Stomach (tissue), 9 donors: ENCODE results near the gene JAKMIP1. TPM values are rescaled to one million over a fixed set of nuclear protein-coding genes. Genes with fewer than 3 reads are reported as not detected.

Experiments
- DNase-seq, 2 donors: peaks; one replicate each; pipeline versions ENCODE4 v3.0.0 to v3.0.0-alpha.2; 2013 to 2019
- H3K27ac ChIP-seq, 5 donors: fragments of 200-600 bp in 4 of 5; sonication (generic) in 4 of 5; one replicate each; pipeline ENCODE4 v1.5.1; 2013 to 2019; ENCODE audit warnings: mild to moderate bottlenecking in 1 of 5, moderate library complexity in 1 of 5
- H3K27me3 ChIP-seq, 3 donors: fragments of 200-600 bp; sonication (generic); one replicate each; pipeline ENCODE4 v1.5.1; 2017 to 2019; ENCODE audit warnings: mixed run types in 1 of 3
- H3K36me3 ChIP-seq, 4 donors: fragments of 200-600 bp; sonication (generic); 1 replicate in 3 of 4; 2 replicates in 1 of 4; pipeline ENCODE4 v1.5.1; 2016 to 2019
- H3K4me1 ChIP-seq, 4 donors: fragments of 200-600 bp; sonication (generic); one replicate each; pipeline ENCODE4 v1.5.1; 2016 to 2019
- H3K4me3 ChIP-seq, 4 donors: fragments of 200-600 bp; sonication (generic) in 3 of 4; one replicate each; pipeline ENCODE4 v1.5.1; 2016 to 2019; ENCODE audit warnings: mild to moderate bottlenecking in 1 of 4
- H3K9me3 ChIP-seq, 4 donors: fragments of 200-600 bp; sonication (generic); one replicate each; pipeline ENCODE4 v1.5.1; 2016 to 2019
- EP300 ChIP-seq: sonication (generic); formaldehyde crosslinking; IDR thresholded peaks from one replicate; pipeline ENCODE4 v1.6.1; 2017; ENCODE audit warnings: antibody characterized with exemption
- POLR2A ChIP-seq, 4 donors: fragments of 450-650 bp; IDR thresholded peaks; one replicate each; pipeline ENCODE4 v1.6.1; 2016; ENCODE audit warnings: antibody characterized with exemption in 4 of 4, control low read depth in 2 of 4, mild to moderate bottlenecking in 1 of 4, moderate library complexity in 1 of 4
- POLR2AphosphoS5 ChIP-seq, 3 donors: sonication (generic); formaldehyde crosslinking; IDR thresholded peaks; one replicate each; pipeline ENCODE4 v1.6.1; 2016; ENCODE audit warnings: antibody characterized with exemption in 3 of 3
- WGBS, 5 donors: extraction: QIAGEN DNeasy Blood & Tissue Kit in 3 of 5; methylation state at CpG; one replicate each; pipeline versions ENCODE4 v1.1.5 to v1.1.7; 2013 to 2018; 5-methylcytosine and 5-hydroxymethylcytosine counted together
- intact Hi-C: fragments of 100-400 bp; cut with DNase I; formaldehyde crosslinking; loops from one replicate; pipeline ENCODE4 v1.15.1; 2023; ENCODE audit warnings: low total_unique reads
- polyA plus RNA-seq, 3 donors: library from polyadenylated mRNA; stranded (reverse); fragments of 200-250 nt; gene quantifications; one replicate each; pipeline ENCODE4 v1.2.3, GENCODE V29; 2013
- total RNA-seq, 5 donors: library from RNA; depleted of rRNA; stranded (reverse); fragments of >200 nt; gene quantifications; one replicate each; pipeline versions ENCODE4 v1.1.0 to v1.2.3, GENCODE V29; 2014 to 2016
- TF ChIP-seq, protein P1 (sequence below), 7 experiments: fragments of 450-650 bp in 4 of 7; fragments of 200-600 bp in 3 of 7; sonication (generic) in 3 of 7; IDR thresholded peaks; one replicate each; pipeline ENCODE4 v1.5.1; 2016 to 2019; ENCODE audit warnings: antibody characterized with exemption in 7 of 7, control low read depth in 2 of 7, mild to moderate bottlenecking in 1 of 7
- donor health status: healthy with polysubstance abuse.
- donor health status: Bipolar disorder and iron deficiency.
- donor health status: healthy.

Gene JAKMIP1
- total and polyA plus RNA-seq, 8 donors = 0.18 to 10.3 (median 0.54) TPM; not detected in 2

DNA sequence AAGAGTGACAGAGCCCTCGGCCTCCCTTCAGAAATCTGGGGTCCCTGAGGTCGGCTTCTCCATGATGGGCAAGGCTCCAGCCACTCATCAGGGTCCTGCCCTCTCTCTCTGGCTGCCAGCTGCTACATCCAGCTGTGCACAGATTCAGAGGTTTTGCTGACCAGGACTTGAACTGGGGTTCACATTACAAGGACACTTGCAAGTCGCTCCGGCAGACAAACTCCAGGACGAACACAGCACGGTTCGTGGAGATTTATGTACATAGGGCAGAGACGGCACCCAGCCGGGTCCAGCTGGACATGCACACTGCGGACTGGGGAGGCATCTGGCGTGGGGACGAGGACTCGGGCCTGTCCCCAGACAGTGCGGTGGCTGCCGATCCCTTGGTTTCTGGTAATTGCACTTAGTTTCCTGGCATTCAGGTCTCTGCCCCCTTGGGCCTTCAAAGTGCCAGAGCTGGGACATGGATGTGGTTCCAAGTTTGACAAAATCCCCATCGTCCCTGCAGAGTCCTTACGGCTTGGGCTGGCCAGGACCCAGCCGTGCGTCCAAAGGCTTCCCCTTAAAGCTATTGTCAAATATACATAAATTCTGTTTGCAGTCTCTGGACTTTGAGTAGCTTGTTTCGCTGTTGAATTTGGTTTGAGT lies 175.9 kb downstream of the JAKMIP1 start:
- no peak for DNase-seq
- Histone ChIP-seq H3K27me3 (peaks cover 0 to 22% (median 0%) of the 10 kb centered on the region in 3 donors), H3K36me3 (no peaks in the 10 kb centered on the region), H3K27ac (no peak overlapping the region), H3K9me3 (no peaks in the 10 kb centered on the region), H3K4me1 (no peaks in the 10 kb centered on the region), H3K4me3 (no peak overlapping the region)
- intact Hi-C loops = no loop called here
- WGBS, 5 donors = 56 to 71% (median 70%) methylated on average over 9 to 20 of the region's 20 CpGs
- TF ChIP-seq POLR2A (IDR thresholded peaks at IDR 0.05) = no peak
- no peak for TF ChIP-seq EP300
- no peak for TF ChIP-seq POLR2AphosphoS5 (IDR thresholded peaks at IDR 0.05)
- TF ChIP-seq, protein P1, sequence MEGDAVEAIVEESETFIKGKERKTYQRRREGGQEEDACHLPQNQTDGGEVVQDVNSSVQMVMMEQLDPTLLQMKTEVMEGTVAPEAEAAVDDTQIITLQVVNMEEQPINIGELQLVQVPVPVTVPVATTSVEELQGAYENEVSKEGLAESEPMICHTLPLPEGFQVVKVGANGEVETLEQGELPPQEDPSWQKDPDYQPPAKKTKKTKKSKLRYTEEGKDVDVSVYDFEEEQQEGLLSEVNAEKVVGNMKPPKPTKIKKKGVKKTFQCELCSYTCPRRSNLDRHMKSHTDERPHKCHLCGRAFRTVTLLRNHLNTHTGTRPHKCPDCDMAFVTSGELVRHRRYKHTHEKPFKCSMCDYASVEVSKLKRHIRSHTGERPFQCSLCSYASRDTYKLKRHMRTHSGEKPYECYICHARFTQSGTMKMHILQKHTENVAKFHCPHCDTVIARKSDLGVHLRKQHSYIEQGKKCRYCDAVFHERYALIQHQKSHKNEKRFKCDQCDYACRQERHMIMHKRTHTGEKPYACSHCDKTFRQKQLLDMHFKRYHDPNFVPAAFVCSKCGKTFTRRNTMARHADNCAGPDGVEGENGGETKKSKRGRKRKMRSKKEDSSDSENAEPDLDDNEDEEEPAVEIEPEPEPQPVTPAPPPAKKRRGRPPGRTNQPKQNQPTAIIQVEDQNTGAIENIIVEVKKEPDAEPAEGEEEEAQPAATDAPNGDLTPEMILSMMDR (IDR thresholded peaks at IDR 0.05) = no peak

DNA sequence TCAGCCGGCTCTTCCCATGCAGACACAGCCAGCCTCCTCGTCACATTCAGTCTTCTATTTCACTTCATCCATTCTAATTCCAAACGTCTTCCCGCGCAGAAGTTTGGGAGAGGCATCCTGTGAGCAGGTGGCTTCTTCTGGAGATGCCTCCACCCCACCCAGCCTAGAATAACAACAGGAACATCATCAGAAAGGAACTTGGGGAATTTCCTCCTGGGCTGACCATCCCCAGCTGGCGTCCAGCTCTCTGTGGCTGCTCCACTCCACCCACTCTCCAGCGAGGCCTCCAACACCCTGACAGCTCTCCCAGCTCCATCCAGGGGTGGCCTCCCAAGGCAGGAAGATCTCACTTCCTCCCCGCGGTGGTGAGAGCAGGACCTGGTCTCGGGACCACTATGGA lies 176.6 kb downstream of the JAKMIP1 start:
- TF ChIP-seq POLR2AphosphoS5 (IDR thresholded peaks at IDR 0.05) (no peak), POLR2A (IDR thresholded peaks at IDR 0.05) (no peak), EP300 (no peak)
- TF ChIP-seq, protein P1 (IDR thresholded peaks at IDR 0.05) = no peak
- no peak overlapping the region for H3K4me3 ChIP-seq
- H3K9me3 ChIP-seq = no peaks in the 10 kb centered on the region
- H3K27me3 ChIP-seq = peaks cover 0 to 22% (median 0%) of the 10 kb centered on the region in 3 donors
- intact Hi-C loops = no loop called here
- no peaks in the 10 kb centered on the region for H3K36me3 ChIP-seq
- H3K27ac ChIP-seq = no peak overlapping the region
- WGBS, 5 donors = 69 to 80% (median 78%) methylated on average over 10 of the region's 10 CpGs
- DNase-seq = no peak
- no peaks in the 10 kb centered on the region for H3K4me1 ChIP-seq

DNA sequence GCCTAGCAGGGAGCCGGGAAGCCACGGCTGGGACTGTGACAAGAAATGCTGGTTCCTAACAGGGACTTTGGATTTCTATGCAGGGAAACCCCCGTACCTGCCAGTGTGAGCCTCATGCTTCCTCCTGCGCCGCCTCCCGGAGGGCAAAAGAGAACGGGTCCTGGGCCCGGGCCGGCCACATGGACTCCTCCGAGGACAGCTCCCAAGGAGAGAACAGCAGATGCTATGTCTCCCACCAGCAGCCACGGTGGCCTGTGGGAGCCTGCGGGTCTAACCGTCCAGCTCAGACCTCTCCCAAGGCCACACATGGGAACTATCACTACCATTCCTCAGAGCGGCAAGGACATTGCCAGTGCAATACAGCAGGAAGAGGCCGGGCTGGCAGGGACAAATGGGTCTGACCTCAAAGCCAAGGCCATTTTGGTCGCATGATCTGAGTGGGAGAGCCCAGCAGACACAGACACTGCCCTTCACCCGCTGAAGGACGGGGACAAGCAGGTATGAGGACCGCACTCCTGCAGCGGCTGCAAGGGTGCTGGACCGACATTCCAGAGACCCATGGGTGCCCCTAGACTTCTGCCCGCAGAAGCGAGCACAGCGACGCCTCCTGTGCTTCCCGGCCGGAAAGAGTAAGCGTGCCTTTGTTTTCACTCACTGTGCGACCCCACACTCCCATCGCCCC lies 177.6 kb downstream of the JAKMIP1 start:
- intact Hi-C loops = no loop called here
- Histone ChIP-seq H3K4me3 (no peak overlapping the region), H3K9me3 (no peaks in the 10 kb centered on the region), H3K27me3 (peaks cover 0 to 22% (median 0%) of the 10 kb centered on the region in 3 donors), H3K36me3 (no peaks in the 10 kb centered on the region), H3K27ac (no peak overlapping the region), H3K4me1 (no peaks in the 10 kb centered on the region)
- DNase-seq = no peak
- 77 to 86% (median 85%) methylated on average over 21 to 30 of the region's 30 CpGs for WGBS, 5 donors
- no peak for TF ChIP-seq POLR2A (IDR thresholded peaks at IDR 0.05)

DNA sequence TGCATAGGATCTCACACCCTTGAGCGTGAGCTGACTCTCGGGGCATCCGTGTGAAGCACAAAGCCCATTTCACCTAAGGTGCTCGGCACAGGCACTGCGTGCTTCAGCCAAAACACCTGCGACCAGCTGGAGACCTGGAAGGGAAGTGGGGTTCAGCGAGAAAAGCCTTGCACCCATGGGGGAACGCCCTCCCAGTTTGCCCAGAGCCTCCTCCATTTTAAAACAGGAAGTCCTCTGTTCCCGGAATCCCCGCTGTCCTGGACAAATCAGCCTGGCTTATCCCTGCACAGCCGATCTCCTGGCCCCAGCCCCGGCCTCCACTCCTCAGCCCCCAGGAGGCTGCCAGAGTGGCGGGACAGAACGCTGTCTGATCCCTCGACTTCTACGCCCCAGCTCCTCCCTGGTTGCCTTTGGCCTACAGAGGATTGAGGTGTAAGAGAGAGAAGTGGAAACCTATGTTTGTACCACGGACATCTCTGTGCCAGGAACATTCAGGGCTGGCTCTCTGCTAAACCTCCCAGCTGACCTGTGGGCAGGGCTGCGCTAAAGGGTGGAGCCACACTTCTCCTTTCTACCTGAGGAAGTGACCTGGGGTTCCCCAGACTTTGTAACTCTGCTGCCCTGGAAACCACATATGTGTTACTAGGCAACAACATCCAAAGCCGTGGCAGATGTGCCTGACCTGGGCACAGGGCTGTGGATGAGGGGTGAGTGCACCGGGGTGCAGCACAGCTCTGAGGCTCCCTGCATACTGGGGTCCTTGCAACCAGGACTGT lies 178.3 kb downstream of the JAKMIP1 start:
- TF ChIP-seq POLR2A (IDR thresholded peaks at IDR 0.05) = no peak
- TF ChIP-seq POLR2AphosphoS5 (IDR thresholded peaks at IDR 0.05) = no peak
- TF ChIP-seq, protein P1 (IDR thresholded peaks at IDR 0.05) = no peak
- no peak for TF ChIP-seq EP300
- Histone ChIP-seq H3K9me3 (no peaks in the 10 kb centered on the region), H3K4me3 (no peak overlapping the region), H3K36me3 (no peaks in the 10 kb centered on the region), H3K4me1 (no peaks in the 10 kb centered on the region), H3K27me3 (peaks cover 0 to 22% (median 0%) of the 10 kb centered on the region in 3 donors), H3K27ac (no peak overlapping the region)
- intact Hi-C loops = no loop called here
- WGBS, 5 donors = 75 to 81% (median 79%) methylated on average over 18 to 20 of the region's 20 CpGs
- DNase-seq = no peak
